ENCODE data around the gene PLN. TPM values are rescaled to one million over a fixed set of nuclear protein-coding genes. Genes with fewer than 3 reads are reported as not detected.

The PLN gene
- total RNA-seq, 1 donor, result 5.2 TPM

- no peak for TF ChIP-seq CTCF (IDR thresholded peaks at IDR 0.05; ENCODE audit: insufficient read depth, low read depth, low read length)
- H3K4me3 ChIP-seq (ENCODE audit: low read depth, low read length), result no peak overlapping the region
- no peak for DNase-seq (ENCODE audit: low read depth)
These were observed 25.7 kb upstream of the PLN start for GRCh38 chr6:118522422-118522821.

GRCh38 chr6:118523216-118523615, 24.9 kb upstream of the PLN start:
- no peak for DNase-seq (ENCODE audit: low read depth)
- TF ChIP-seq CTCF (IDR thresholded peaks at IDR 0.05; ENCODE audit: insufficient read depth, low read depth, low read length), result no peak
- no peak overlapping the region for H3K4me3 ChIP-seq (ENCODE audit: low read depth, low read length)

GRCh38 chr6:118524686-118525085, 23.4 kb upstream of the PLN start:
- no peak for TF ChIP-seq CTCF (IDR thresholded peaks at IDR 0.05; ENCODE audit: insufficient read depth, low read depth, low read length)
- DNase-seq (ENCODE audit: low read depth), result no peak
- no peak overlapping the region for H3K4me3 ChIP-seq (ENCODE audit: low read depth, low read length)

GRCh38 chr6:118525913-118526780, 21.9 kb upstream of the PLN start:
- no peak for DNase-seq (ENCODE audit: low read depth)
- H3K4me3 ChIP-seq (ENCODE audit: low read depth, low read length), result no peak overlapping the region
- TF ChIP-seq CTCF (IDR thresholded peaks at IDR 0.05; ENCODE audit: insufficient read depth, low read depth, low read length), result no peak

GRCh38 chr6:118528129-118528528, 20.0 kb upstream of the PLN start:
- TF ChIP-seq CTCF (IDR thresholded peaks at IDR 0.05; ENCODE audit: insufficient read depth, low read depth, low read length), result no peak
- DNase-seq (ENCODE audit: low read depth), result peak; percentile 13
- H3K4me3 ChIP-seq (ENCODE audit: low read depth, low read length), result no peak overlapping the region

- DNase-seq (ENCODE audit: low read depth), result peak; percentile 20
- no peak for TF ChIP-seq CTCF (IDR thresholded peaks at IDR 0.05; ENCODE audit: insufficient read depth, low read depth, low read length)
- no peak overlapping the region for H3K4me3 ChIP-seq (ENCODE audit: low read depth, low read length)
These were observed 18.3 kb upstream of the PLN start for GRCh38 chr6:118529756-118530155.

Measured in fibroblast of villous mesenchyme (primary cell).